Measurements from ENCODE around the gene FRMD3. TPM values are rescaled to one million over a fixed set of nuclear protein-coding genes. Genes with fewer than 3 reads are reported as not detected.

The FRMD3 gene
- total RNA-seq, 1 experiment from 2014 or later, result 1.4 TPM

DNA sequence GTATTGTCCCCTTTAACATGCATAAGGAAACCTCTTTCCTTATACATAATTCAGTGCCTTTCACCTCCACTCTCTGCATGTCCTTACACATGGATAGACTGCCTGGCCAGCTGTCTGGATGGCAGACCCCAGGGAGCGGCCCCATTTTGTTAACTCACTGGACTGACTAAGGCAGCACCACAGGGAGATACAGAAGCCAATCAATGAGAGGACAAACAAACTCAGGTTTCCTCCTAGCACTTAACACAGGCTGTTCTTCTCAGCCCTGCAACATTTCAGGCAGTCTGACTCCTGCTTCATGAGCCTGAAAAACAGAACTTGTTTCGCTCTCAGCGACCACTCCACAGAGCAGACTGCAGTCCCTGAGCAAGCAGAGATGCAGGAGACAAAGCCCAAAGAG, 339.8 kb downstream of the FRMD3 start:
- ATAC-seq (peak; percentile 80), DNase-seq (ENCODE audit: low spot score) (no peak)
- Mint-ChIP-seq H3K9me3 (no peaks in the 10 kb centered on the region), H3K27ac (0 out of 2 replicates have a peak overlapping the region, but pooled peaks have one; percentile 28), H3K4me1 (peaks cover 23% of the 10 kb centered on the region), H3K4me3 (no peak overlapping the region), H3K27me3 (ENCODE audit: low read depth) (no peaks in the 10 kb centered on the region), H3K36me3 (no peaks in the 10 kb centered on the region)
- ChIA-PET CTCF (interaction anchor here (1.2 to 1.9 kb wide), 2 partner anchors 22 to 136 kb away, joined by 3 to 14 read pairs; no protein-coding TSS in a partner anchor), POLR2A (no interaction called here)
- TF ChIP-seq, protein P1, sequence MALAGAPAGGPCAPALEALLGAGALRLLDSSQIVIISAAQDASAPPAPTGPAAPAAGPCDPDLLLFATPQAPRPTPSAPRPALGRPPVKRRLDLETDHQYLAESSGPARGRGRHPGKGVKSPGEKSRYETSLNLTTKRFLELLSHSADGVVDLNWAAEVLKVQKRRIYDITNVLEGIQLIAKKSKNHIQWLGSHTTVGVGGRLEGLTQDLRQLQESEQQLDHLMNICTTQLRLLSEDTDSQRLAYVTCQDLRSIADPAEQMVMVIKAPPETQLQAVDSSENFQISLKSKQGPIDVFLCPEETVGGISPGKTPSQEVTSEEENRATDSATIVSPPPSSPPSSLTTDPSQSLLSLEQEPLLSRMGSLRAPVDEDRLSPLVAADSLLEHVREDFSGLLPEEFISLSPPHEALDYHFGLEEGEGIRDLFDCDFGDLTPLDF (CRISPR knock-in tag; IDR thresholded peaks at IDR 0.05), result no peak
- TF ChIP-seq ZNF423 (CRISPR knock-in tag; IDR thresholded peaks at IDR 0.05), result peak; percentile 95

DNA sequence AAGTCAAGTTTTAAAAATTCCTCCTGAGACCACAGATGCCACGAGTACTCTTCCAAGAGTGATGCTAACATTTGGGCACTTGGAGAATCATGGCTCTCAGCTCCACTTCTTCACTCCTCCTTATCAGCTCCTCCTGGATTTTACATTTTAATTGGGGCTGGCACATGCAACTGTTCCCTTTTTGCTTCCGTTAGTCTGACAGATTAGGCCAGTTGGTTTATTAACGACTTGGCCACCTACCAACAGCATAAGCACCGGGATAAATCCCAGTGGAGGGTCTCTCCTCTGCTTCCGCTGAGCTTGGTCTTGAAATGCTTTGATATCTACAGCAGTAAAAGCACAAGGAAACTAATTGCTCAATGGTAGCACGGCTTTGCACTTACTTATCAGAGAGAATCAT, 340.6 kb downstream of the FRMD3 start:
- DNase-seq (ENCODE audit: low spot score) (no peak), ATAC-seq (no peak)
- Mint-ChIP-seq H3K4me1 (peaks cover 23% of the 10 kb centered on the region), H3K36me3 (no peaks in the 10 kb centered on the region), H3K4me3 (no peak overlapping the region), H3K9me3 (no peaks in the 10 kb centered on the region), H3K27me3 (ENCODE audit: low read depth) (no peaks in the 10 kb centered on the region), H3K27ac (no peak overlapping the region)
- ChIA-PET POLR2A (interaction anchor here (0.6 kb wide), 1 partner anchor 476 kb away, joined by 3 read pairs; no protein-coding TSS in a partner anchor), CTCF (interaction anchor here (1.2 to 1.9 kb wide), 2 partner anchors 22 to 137 kb away, joined by 3 to 14 read pairs; no protein-coding TSS in a partner anchor)
- TF ChIP-seq ELF4 (CRISPR knock-in tag; IDR thresholded peaks at IDR 0.05; ENCODE audit: low read depth) (no peak), PRRX2 (CRISPR knock-in tag; IDR thresholded peaks at IDR 0.05) (no peak), SMAD4 (CRISPR knock-in tag; IDR thresholded peaks at IDR 0.05) (no peak), SMAD3 (CRISPR knock-in tag; IDR thresholded peaks at IDR 0.05; ENCODE audit: borderline replicate concordance) (no peak), GTF2I (CRISPR knock-in tag; conservative IDR thresholded peaks at IDR 0.05) (no peak), SOX15 (CRISPR knock-in tag; IDR thresholded peaks at IDR 0.05) (no peak), TEAD1 (CRISPR knock-in tag; IDR thresholded peaks at IDR 0.05) (no peak), ESRRA (CRISPR knock-in tag; IDR thresholded peaks at IDR 0.05; ENCODE audit: borderline replicate concordance) (no peak), NR3C1 (CRISPR knock-in tag; conservative IDR thresholded peaks at IDR 0.05; ENCODE audit: low read depth) (no peak), JUN (CRISPR knock-in tag; IDR thresholded peaks at IDR 0.05) (no peak), ZNF219 (CRISPR knock-in tag; IDR thresholded peaks at IDR 0.05; ENCODE audit: borderline replicate concordance) (no peak), ZNF121 (CRISPR knock-in tag; IDR thresholded peaks at IDR 0.05) (no peak)
- TF ChIP-seq, protein P2, sequence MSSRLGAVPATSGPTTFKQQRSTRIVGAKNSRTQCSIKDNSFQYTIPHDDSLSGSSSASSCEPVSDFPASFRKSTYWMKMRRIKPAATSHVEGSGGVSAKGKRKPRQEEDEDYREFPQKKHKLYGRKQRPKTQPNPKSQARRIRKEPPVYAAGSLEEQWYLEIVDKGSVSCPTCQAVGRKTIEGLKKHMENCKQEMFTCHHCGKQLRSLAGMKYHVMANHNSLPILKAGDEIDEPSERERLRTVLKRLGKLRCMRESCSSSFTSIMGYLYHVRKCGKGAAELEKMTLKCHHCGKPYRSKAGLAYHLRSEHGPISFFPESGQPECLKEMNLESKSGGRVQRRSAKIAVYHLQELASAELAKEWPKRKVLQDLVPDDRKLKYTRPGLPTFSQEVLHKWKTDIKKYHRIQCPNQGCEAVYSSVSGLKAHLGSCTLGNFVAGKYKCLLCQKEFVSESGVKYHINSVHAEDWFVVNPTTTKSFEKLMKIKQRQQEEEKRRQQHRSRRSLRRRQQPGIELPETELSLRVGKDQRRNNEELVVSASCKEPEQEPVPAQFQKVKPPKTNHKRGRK (CRISPR knock-in tag; IDR thresholded peaks at IDR 0.05; ENCODE audit: borderline replicate concordance), result no peak
- TF ChIP-seq, protein P3, sequence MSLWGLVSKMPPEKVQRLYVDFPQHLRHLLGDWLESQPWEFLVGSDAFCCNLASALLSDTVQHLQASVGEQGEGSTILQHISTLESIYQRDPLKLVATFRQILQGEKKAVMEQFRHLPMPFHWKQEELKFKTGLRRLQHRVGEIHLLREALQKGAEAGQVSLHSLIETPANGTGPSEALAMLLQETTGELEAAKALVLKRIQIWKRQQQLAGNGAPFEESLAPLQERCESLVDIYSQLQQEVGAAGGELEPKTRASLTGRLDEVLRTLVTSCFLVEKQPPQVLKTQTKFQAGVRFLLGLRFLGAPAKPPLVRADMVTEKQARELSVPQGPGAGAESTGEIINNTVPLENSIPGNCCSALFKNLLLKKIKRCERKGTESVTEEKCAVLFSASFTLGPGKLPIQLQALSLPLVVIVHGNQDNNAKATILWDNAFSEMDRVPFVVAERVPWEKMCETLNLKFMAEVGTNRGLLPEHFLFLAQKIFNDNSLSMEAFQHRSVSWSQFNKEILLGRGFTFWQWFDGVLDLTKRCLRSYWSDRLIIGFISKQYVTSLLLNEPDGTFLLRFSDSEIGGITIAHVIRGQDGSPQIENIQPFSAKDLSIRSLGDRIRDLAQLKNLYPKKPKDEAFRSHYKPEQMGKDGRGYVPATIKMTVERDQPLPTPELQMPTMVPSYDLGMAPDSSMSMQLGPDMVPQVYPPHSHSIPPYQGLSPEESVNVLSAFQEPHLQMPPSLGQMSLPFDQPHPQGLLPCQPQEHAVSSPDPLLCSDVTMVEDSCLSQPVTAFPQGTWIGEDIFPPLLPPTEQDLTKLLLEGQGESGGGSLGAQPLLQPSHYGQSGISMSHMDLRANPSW (CRISPR knock-in tag; conservative IDR thresholded peaks at IDR 0.05; ENCODE audit: low read depth), result no peak
- TF ChIP-seq, protein P4, sequence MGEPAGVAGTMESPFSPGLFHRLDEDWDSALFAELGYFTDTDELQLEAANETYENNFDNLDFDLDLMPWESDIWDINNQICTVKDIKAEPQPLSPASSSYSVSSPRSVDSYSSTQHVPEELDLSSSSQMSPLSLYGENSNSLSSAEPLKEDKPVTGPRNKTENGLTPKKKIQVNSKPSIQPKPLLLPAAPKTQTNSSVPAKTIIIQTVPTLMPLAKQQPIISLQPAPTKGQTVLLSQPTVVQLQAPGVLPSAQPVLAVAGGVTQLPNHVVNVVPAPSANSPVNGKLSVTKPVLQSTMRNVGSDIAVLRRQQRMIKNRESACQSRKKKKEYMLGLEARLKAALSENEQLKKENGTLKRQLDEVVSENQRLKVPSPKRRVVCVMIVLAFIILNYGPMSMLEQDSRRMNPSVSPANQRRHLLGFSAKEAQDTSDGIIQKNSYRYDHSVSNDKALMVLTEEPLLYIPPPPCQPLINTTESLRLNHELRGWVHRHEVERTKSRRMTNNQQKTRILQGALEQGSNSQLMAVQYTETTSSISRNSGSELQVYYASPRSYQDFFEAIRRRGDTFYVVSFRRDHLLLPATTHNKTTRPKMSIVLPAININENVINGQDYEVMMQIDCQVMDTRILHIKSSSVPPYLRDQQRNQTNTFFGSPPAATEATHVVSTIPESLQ (CRISPR knock-in tag; IDR thresholded peaks at IDR 0.05), result no peak
- TF ChIP-seq, protein P1 (CRISPR knock-in tag; IDR thresholded peaks at IDR 0.05), result no peak
- TF ChIP-seq, protein P5, sequence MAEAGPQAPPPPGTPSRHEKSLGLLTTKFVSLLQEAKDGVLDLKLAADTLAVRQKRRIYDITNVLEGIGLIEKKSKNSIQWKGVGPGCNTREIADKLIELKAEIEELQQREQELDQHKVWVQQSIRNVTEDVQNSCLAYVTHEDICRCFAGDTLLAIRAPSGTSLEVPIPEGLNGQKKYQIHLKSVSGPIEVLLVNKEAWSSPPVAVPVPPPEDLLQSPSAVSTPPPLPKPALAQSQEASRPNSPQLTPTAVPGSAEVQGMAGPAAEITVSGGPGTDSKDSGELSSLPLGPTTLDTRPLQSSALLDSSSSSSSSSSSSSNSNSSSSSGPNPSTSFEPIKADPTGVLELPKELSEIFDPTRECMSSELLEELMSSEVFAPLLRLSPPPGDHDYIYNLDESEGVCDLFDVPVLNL (CRISPR knock-in tag; IDR thresholded peaks at IDR 0.05; ENCODE audit: borderline replicate concordance, low read depth), result no peak

All from WTC11 (cell line).